Esophagus squamous epithelium (tissue), 4 donors: ENCODE measurements around the gene MGST2.

ENCODE experiments used
- CTCF ChIP-seq, 6 experiments: fragments of 450-650 bp in 4 of 6; fragments of 200-600 bp in 2 of 6; sonication (generic) in 2 of 6; IDR thresholded peaks; one replicate each; pipeline ENCODE4 v1.5.1; 2016 to 2019; ENCODE audit warnings: antibody characterized with exemption in 6 of 6, mild to moderate bottlenecking in 4 of 6, moderate library complexity in 4 of 6
- POLR2A ChIP-seq, 4 donors: fragments of 450-650 bp; IDR thresholded peaks; one replicate each; pipeline ENCODE4 v1.6.1; 2017; ENCODE audit warnings: antibody characterized with exemption in 4 of 4, mild to moderate bottlenecking in 4 of 4, moderate library complexity in 3 of 4

DNA sequence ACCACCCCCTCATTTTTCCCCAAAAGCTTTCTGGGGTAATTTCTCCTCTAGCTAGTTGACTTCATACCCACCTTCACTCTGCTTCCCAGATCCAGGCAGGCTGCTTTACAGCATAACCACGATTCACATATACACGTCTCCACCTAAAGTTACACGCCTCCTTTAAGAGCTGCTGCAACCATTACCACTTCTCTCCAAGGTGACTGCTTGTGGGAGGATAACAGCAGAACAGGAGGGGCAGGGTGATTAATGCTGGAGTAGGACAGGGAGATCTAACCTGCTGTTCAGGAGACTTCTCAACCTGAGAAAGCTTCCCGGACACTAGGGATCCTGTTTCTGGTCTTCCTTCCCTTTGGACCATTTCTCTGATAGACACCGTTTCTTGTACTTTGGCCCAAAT lies 77.4 kb downstream of the MGST2 start:
- TF ChIP-seq CTCF (IDR thresholded peaks at IDR 0.05) (no peak), POLR2A (IDR thresholded peaks at IDR 0.05) (no peak)
